ENCODE results near the gene LUC7L2.
"Not testable (repeated sequence)": the region's sequence is repeated elsewhere in the genome, so short reads cannot be mapped to it uniquely, and the experiment has no call there.

LUC7L2 gene

DNA sequence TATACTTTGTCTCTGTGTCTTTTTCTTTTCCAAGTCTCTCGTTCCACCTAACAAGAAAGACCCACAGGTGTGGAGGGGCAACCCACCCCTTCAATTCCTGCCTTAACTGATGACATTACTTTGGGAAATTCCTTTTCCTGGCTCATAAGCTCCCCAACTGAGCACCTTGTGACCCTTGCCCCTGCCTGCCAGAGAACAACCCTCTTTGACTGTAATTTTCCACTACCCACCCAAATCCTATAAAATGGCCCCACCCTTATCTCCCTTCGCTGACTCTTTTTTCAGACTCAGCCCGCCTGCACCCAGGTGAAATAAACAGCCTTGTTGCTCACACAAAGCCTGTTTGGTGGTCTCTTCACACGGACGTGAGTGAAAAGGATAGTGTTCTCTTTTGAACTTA is 108.6 kb downstream of the LUC7L2 start:
- not testable (repeated sequence) for H3K9me3 Mint-ChIP-seq; H3K4me3 Mint-ChIP-seq; H3K4me1 Mint-ChIP-seq; ATAC-seq; H3K27ac Mint-ChIP-seq; DNase-seq (ENCODE audit: low spot score in 2 of 2); H3K36me3 Mint-ChIP-seq

DNA sequence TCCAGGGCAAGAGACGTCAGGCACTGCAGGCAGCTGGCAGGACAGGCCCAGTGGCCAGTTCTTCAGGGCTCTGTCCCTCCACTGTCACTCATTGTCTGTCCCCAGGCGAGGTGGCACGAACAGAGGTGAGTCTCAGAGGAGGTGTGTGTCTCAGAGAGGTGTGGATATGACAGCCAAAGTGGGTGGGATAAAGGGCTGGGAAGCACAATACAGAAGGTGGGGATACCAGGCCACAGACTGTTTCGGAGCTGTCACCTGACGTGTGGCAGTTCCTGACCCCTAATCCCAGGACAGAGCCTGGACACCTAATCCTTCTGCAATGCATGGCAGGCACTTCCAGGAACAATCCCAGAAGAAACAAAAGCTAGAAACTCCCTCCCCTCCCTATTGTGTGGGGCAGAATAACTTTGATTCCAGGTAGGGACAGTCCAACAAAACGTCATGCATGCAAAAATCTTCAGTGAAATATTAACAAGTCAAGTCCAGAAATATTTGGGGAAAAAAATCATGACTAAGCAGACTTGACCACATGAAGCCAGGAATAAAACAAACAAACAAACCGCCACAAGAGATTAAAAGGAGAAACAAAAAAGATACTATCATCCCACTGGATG is 112.2 kb downstream of the LUC7L2 start:
- Mint-ChIP-seq H3K4me1 (no peaks in the 10 kb centered on the region), H3K36me3 (no peaks in the 10 kb centered on the region), H3K9me3 (peaks cover 5% of the 10 kb centered on the region), H3K27ac (no peak overlapping the region), H3K4me3 (no peak overlapping the region)
- DNase-seq (ENCODE audit: low spot score in 2 of 2) (no peak), ATAC-seq (no peak)

Data from stimulated activated effector memory CD8-positive, alpha-beta T cell treated with anti-CD3 and anti-CD28 coated beads, Interleukin-12 subunit alpha, Interleukin-12 subunit beta, amount 100 ng/mL, for 72 hours (primary cell).